ENCODE data around the gene ZNF585A.
"Not testable (repeated sequence)": the region's sequence is repeated elsewhere in the genome, so short reads cannot be mapped to it uniquely, and the experiment has no call there.

DNA sequence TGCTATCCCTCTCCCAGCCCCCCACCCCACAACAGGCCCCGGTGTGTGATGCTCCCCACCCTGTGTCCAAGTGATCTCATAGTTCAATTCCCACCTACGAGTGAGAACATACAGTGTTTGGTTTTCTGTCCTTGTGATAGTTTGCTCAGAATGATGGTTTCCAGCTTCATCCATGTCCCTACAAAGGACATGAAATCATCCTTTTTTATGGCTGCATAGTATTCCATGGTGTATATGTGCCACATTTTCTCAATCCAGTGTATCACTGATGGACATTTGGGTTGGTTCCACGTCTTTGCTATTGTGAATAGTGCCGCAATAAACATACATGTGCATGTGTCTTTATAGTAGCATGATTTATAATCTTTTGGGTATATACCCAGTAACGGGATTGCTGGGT lies 24.6 kb upstream of the ZNF585A start:
- TF ChIP-seq, protein P1, sequence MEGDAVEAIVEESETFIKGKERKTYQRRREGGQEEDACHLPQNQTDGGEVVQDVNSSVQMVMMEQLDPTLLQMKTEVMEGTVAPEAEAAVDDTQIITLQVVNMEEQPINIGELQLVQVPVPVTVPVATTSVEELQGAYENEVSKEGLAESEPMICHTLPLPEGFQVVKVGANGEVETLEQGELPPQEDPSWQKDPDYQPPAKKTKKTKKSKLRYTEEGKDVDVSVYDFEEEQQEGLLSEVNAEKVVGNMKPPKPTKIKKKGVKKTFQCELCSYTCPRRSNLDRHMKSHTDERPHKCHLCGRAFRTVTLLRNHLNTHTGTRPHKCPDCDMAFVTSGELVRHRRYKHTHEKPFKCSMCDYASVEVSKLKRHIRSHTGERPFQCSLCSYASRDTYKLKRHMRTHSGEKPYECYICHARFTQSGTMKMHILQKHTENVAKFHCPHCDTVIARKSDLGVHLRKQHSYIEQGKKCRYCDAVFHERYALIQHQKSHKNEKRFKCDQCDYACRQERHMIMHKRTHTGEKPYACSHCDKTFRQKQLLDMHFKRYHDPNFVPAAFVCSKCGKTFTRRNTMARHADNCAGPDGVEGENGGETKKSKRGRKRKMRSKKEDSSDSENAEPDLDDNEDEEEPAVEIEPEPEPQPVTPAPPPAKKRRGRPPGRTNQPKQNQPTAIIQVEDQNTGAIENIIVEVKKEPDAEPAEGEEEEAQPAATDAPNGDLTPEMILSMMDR (IDR thresholded peaks at IDR 0.05): not testable (repeated sequence)
- not testable (repeated sequence) for TF ChIP-seq POLR2A (IDR thresholded peaks at IDR 0.05)

All from lower leg skin (tissue), 3 donors.